AG09309 (cell line): ENCODE measurements around the gene DGCR2.
"Not testable (repeated sequence)": the region's sequence is repeated elsewhere in the genome, so short reads cannot be mapped to it uniquely, and the experiment has no call there.

Source experiments
- DNase-seq: peaks from one replicate; pipeline ENCODE4 v3.0.0-alpha.2; 2010; ENCODE audit warnings: low read depth
- H3K4me3 ChIP-seq: 2 replicates; pipeline ENCODE4 v1.5.1; 2011; ENCODE audit warnings: mild to moderate bottlenecking, low read depth, low read length, moderate library complexity; ENCODE audit not compliant: control insufficient read depth
- CTCF ChIP-seq: IDR thresholded peaks from 2 replicates; pipeline ENCODE4 v1.5.1; 2011; ENCODE audit warnings: mild to moderate bottlenecking, low read depth, low read length, inconsistent platforms; ENCODE audit not compliant: insufficient read depth, control insufficient read depth; ENCODE audit errors: missing control alignments

Gene DGCR2

DNA sequence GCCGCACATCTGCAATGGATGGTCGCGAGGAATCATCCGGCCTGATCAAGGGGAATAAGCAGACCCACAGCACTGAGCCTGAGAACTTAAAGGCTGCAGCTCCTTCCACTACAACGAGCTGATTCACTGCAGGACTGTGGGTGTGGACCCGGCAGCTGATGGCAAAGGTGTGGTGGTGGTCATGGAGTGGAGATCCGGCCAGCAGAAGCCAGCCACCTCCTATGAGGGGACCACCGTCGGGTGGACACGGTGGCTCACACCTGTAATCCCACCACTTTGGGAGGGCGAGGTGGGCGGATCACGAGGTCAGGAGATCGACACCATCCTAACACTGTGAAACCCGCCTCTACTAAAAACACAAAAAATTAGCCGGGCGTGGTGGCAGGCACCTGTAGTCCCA is 66.4 kb downstream of the DGCR2 start:
- no peak for TF ChIP-seq CTCF
- DNase-seq, result no peak
- no peak overlapping the region for H3K4me3 ChIP-seq

- no peak for TF ChIP-seq CTCF
- no peak overlapping the region for H3K4me3 ChIP-seq
- DNase-seq, result no peak
Measured at GRCh38 chr22:19052941-19053541, 69.2 kb downstream of the DGCR2 start.

DNA sequence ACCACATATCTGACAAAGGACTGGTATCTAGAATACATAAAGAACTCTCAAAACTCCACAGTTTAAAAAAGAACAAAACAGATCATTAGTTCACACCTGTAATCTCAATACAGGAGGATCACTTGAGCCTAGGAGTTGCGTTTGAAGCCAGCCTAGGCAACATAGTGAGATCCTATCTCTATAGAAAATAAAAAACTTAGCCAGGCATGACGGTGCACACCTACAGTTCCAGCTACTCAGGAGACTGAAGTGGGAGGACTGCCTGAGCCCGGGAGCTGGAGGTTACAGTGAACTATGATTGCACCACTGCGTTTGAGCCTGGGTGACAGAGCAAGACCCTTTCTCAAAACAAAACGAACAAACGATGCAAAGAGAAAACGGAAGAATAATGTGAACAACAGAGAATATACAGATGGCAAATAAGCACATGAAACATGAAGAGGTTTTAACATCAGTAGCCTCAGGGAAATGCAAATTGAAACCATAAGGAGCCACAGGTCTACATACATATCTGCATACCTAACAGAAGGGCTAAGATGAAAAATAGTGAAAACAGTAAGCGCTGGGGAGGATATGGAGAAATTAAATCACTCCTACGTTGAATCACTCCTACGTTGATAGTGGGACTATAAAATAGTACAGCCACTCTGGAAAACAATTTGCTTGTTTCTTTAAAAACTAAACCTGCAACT is 70.7 kb downstream of the DGCR2 start:
- TF ChIP-seq CTCF, result no peak
- no peak overlapping the region for H3K4me3 ChIP-seq
- DNase-seq, result no peak

GRCh38 chr22:19050847-19051246 is 71.4 kb downstream of the DGCR2 start:
- not testable (repeated sequence) for DNase-seq, H3K4me3 ChIP-seq

DNA sequence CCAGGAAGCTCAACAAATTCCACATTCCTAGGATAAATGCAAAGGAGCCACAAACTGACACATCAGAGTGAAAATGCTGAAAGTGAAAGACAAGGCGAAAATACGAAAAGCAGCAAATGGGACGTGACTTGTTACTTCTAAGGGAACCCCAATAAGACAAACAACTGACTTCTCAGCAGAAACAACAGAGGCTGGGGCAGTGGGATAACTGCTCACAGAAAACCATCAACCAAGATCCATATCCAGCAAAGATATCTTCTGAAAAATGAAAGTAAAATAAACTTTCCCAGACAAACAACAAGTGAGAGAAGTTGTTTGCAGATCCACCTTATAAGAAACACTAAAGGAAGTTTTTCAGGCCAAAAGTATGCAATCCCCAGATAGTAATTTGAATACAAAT is 72.1 kb downstream of the DGCR2 start:
- no peak for TF ChIP-seq CTCF
- no peak for DNase-seq
- no peak overlapping the region for H3K4me3 ChIP-seq

GRCh38 chr22:19048531-19048930 is 73.7 kb downstream of the DGCR2 start:
- TF ChIP-seq CTCF, result no peak

DNA sequence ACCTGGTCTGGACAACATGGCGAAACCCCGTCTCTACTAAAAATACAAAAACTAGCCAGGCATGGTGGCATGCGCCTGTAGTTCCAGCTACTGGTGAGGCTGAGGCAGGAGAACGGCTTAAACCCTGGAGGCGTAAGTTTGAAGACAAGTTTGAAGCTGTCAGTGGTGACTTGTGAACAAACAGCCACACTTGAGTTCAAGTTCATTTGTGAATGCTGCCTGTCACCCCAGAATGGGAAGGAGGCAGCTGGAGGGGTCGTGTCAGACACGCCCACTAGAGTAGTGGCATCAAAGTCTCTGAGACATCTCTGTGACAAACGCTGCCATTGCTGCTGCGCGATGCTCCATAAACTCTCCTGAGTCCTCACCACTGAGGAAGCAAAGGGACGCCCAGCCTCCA is 74.2 kb downstream of the DGCR2 start:
- no peak overlapping the region for H3K4me3 ChIP-seq
- no peak for DNase-seq
- TF ChIP-seq CTCF, result no peak

More at GRCh38 chr22:19048531-19048930, 73.7 kb downstream of the DGCR2 start:
- H3K4me3 ChIP-seq, result no peak overlapping the region
- DNase-seq, result no peak
